ENCODE data around the gene CRPPA. TPM values are rescaled to one million over a fixed set of nuclear protein-coding genes. Genes with fewer than 3 reads are reported as not detected.
A peak's percentile ranks its signal among the peaks of the same experiment; 100 is the strongest.

CRPPA gene
- total RNA-seq, 1 donor from 2014 or later = 3.9 TPM

DNA sequence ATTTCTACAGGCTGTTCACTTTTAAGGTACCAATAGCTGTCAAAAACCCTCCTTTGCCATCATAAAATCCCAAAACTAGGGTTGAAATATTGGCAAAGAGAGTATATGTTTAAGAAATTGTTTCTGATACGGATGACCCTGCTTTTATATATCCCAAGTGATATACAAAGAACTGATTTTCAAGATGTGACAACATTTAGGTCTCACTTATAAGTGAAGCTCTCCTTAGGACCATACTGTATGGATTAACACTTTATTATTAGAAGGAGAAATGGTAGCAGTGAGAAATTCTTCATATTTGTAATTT is 11.0 kb upstream of the CRPPA start:
- H2AFZ ChIP-seq (ENCODE audit: low read depth, low read length) = no peak overlapping the region
- Mint-ChIP-seq H3K36me3 (ENCODE audit: low read depth, unreplicated experiment) (no peaks in the 10 kb centered on the region), H3K9me3 (ENCODE audit: unreplicated experiment) (no peaks in the 10 kb centered on the region), H3K4me1 (ENCODE audit: low read depth, unreplicated experiment) (peaks cover 14% of the 10 kb centered on the region), H3K27ac (ENCODE audit: unreplicated experiment) (no peak overlapping the region), H3K27me3 (ENCODE audit: low read depth, unreplicated experiment) (no peaks in the 10 kb centered on the region), H3K4me3 (ENCODE audit: unreplicated experiment) (no peak overlapping the region)
- no peaks in the 10 kb centered on the region for H3K36me3 ChIP-seq (ENCODE audit: insufficient read depth, low read length)
- H3K9me3 ChIP-seq (ENCODE audit: insufficient read depth, low read depth, low read length) = no peaks in the 10 kb centered on the region
- H3K27ac ChIP-seq (ENCODE audit: low read depth, low read length) = no peak overlapping the region
- no peak for TF ChIP-seq CTCF (IDR thresholded peaks at IDR 0.05; ENCODE audit: insufficient read depth, low read depth, low read length)
- TF ChIP-seq EZH2 (IDR thresholded peaks at IDR 0.05; ENCODE audit: insufficient read depth, low read length) = no peak
- DNase-seq (ENCODE audit: low read depth) = no peak
- no peak overlapping the region for H3K4me2 ChIP-seq (ENCODE audit: low read length)
- H3K4me1 ChIP-seq (ENCODE audit: insufficient read depth, low read length) = peaks cover 13% of the 10 kb centered on the region
- H4K20me1 ChIP-seq (ENCODE audit: insufficient read depth, low read length) = no peaks in the 10 kb centered on the region
- no peak overlapping the region for H3K9ac ChIP-seq (ENCODE audit: low read length)
- no peak for FAIRE-seq
- no peaks in the 10 kb centered on the region for H3K27me3 ChIP-seq (ENCODE audit: insufficient read depth, low read length)
- H3K79me2 ChIP-seq (ENCODE audit: insufficient read depth, low read length) = no peaks in the 10 kb centered on the region
- H3K4me3 ChIP-seq (ENCODE audit: insufficient read depth, low read depth, low read length) = no peak overlapping the region

- Histone ChIP-seq H3K36me3 (ENCODE audit: insufficient read depth, low read length) (no peaks in the 10 kb centered on the region), H3K9ac (ENCODE audit: low read length) (no peak overlapping the region), H3K4me3 (ENCODE audit: insufficient read depth, low read depth, low read length) (no peak overlapping the region), H3K9me3 (ENCODE audit: insufficient read depth, low read depth, low read length) (no peaks in the 10 kb centered on the region), H3K79me2 (ENCODE audit: insufficient read depth, low read length) (no peaks in the 10 kb centered on the region), H3K27me3 (ENCODE audit: insufficient read depth, low read length) (no peaks in the 10 kb centered on the region), H2AFZ (ENCODE audit: low read depth, low read length) (no peak overlapping the region), H3K4me2 (ENCODE audit: low read length) (no peak overlapping the region), H4K20me1 (ENCODE audit: insufficient read depth, low read length) (no peaks in the 10 kb centered on the region), H3K4me1 (ENCODE audit: insufficient read depth, low read length) (peaks cover 13% of the 10 kb centered on the region), H3K27ac (ENCODE audit: low read depth, low read length) (no peak overlapping the region)
- Mint-ChIP-seq H3K36me3 (ENCODE audit: low read depth, unreplicated experiment) (no peaks in the 10 kb centered on the region), H3K9me3 (ENCODE audit: unreplicated experiment) (no peaks in the 10 kb centered on the region), H3K4me3 (ENCODE audit: unreplicated experiment) (no peak overlapping the region), H3K4me1 (ENCODE audit: low read depth, unreplicated experiment) (peaks cover 14% of the 10 kb centered on the region), H3K27ac (ENCODE audit: unreplicated experiment) (no peak overlapping the region), H3K27me3 (ENCODE audit: low read depth, unreplicated experiment) (no peaks in the 10 kb centered on the region)
- no peak for FAIRE-seq
- DNase-seq (ENCODE audit: low read depth) = no peak
- TF ChIP-seq CTCF (IDR thresholded peaks at IDR 0.05; ENCODE audit: insufficient read depth, low read depth, low read length) (peak; percentile 13), EZH2 (IDR thresholded peaks at IDR 0.05; ENCODE audit: insufficient read depth, low read length) (no peak)
Observed at GRCh38 chr7:16431646-16432424, 10.5 kb upstream of the CRPPA start.

GRCh38 chr7:16430133-16430532 is 8.8 kb upstream of the CRPPA start:
- no peaks in the 10 kb centered on the region for H3K9me3 Mint-ChIP-seq (ENCODE audit: unreplicated experiment)
- H3K4me2 ChIP-seq (ENCODE audit: low read length) = no peak overlapping the region
- H3K79me2 ChIP-seq (ENCODE audit: insufficient read depth, low read length) = no peaks in the 10 kb centered on the region
- no peaks in the 10 kb centered on the region for H3K9me3 ChIP-seq (ENCODE audit: insufficient read depth, low read depth, low read length)
- peaks cover 14% of the 10 kb centered on the region for H3K4me1 Mint-ChIP-seq (ENCODE audit: low read depth, unreplicated experiment)
- DNase-seq (ENCODE audit: low read depth) (peak; percentile 43), FAIRE-seq (no peak)
- no peaks in the 10 kb centered on the region for H3K27me3 Mint-ChIP-seq (ENCODE audit: low read depth, unreplicated experiment)
- H2AFZ ChIP-seq (ENCODE audit: low read depth, low read length) = no peak overlapping the region
- no peak overlapping the region for H3K9ac ChIP-seq (ENCODE audit: low read length)
- TF ChIP-seq EZH2 (IDR thresholded peaks at IDR 0.05; ENCODE audit: insufficient read depth, low read length) (no peak), CTCF (IDR thresholded peaks at IDR 0.05; ENCODE audit: insufficient read depth, low read depth, low read length) (no peak)
- no peak overlapping the region for H3K4me3 ChIP-seq (ENCODE audit: insufficient read depth, low read depth, low read length)
- H3K4me1 ChIP-seq (ENCODE audit: insufficient read depth, low read length) = peaks cover 13% of the 10 kb centered on the region
- H4K20me1 ChIP-seq (ENCODE audit: insufficient read depth, low read length) = no peaks in the 10 kb centered on the region
- no peaks in the 10 kb centered on the region for H3K36me3 Mint-ChIP-seq (ENCODE audit: low read depth, unreplicated experiment)
- no peak overlapping the region for H3K4me3 Mint-ChIP-seq (ENCODE audit: unreplicated experiment)
- no peak overlapping the region for H3K27ac Mint-ChIP-seq (ENCODE audit: unreplicated experiment)
- H3K27me3 ChIP-seq (ENCODE audit: insufficient read depth, low read length) = no peaks in the 10 kb centered on the region
- no peak overlapping the region for H3K27ac ChIP-seq (ENCODE audit: low read depth, low read length)
- no peaks in the 10 kb centered on the region for H3K36me3 ChIP-seq (ENCODE audit: insufficient read depth, low read length)
